A204.1 (cell line): ENCODE measurements around the gene NR4A2.

ENCODE experiments used
- FAIRE-seq: peaks from 2 replicates; lab custom pipeline; 2012; peaks lifted over from hg19 to GRCh38; lab: Jason Lieb, UNC

The NR4A2 gene

GRCh38 chr2:156332534-156333273, at the start of gene NR4A2:
Gene NR4A2 (minus strand): TSS chr2:156332721. CDS start chr2:156330186, 2,535 bp downstream.
- no peak for FAIRE-seq

GRCh38 chr2:156380117-156380645, 47.7 kb upstream of the NR4A2 start:
- FAIRE-seq = no peak

- FAIRE-seq = no peak
Measured at GRCh38 chr2:156379714-156380113, 47.2 kb upstream of the NR4A2 start.

- no peak for FAIRE-seq
Measured at GRCh38 chr2:156379071-156379470, 46.5 kb upstream of the NR4A2 start.

GRCh38 chr2:156366753-156367152, 34.2 kb upstream of the NR4A2 start:
- no peak for FAIRE-seq

GRCh38 chr2:156363141-156363540, 30.6 kb upstream of the NR4A2 start:
- FAIRE-seq = no peak

- FAIRE-seq = no peak
Measured at GRCh38 chr2:156356014-156356754, 23.7 kb upstream of the NR4A2 start.

GRCh38 chr2:156352911-156353310, 20.4 kb upstream of the NR4A2 start:
- no peak for FAIRE-seq

- FAIRE-seq = no peak
Measured at GRCh38 chr2:156350374-156351142, 18.0 kb upstream of the NR4A2 start.

- FAIRE-seq = no peak
Measured at GRCh38 chr2:156349605-156350004, 17.1 kb upstream of the NR4A2 start.

GRCh38 chr2:156349161-156349560, 16.6 kb upstream of the NR4A2 start:
- peak; percentile 16 for FAIRE-seq

- no peak for FAIRE-seq
Measured at GRCh38 chr2:156347431-156347830, 14.9 kb upstream of the NR4A2 start.

GRCh38 chr2:156346731-156347130, 14.2 kb upstream of the NR4A2 start:
- FAIRE-seq = no peak

GRCh38 chr2:156345582-156345981, 13.1 kb upstream of the NR4A2 start:
- no peak for FAIRE-seq

GRCh38 chr2:156343940-156344301, 11.4 kb upstream of the NR4A2 start:
- no peak for FAIRE-seq

- no peak for FAIRE-seq
Measured at GRCh38 chr2:156343096-156343939, 10.8 kb upstream of the NR4A2 start.

GRCh38 chr2:156342254-156343095, 10.0 kb upstream of the NR4A2 start:
- FAIRE-seq = no peak

- FAIRE-seq = no peak
Measured at GRCh38 chr2:156341452-156342253, 9.1 kb upstream of the NR4A2 start.

GRCh38 chr2:156340804-156341451, 8.4 kb upstream of the NR4A2 start:
- FAIRE-seq = no peak
